GM20000 (cell line): ENCODE measurements around the gene HAUS5.
"Not testable (repeated sequence)": the region's sequence is repeated elsewhere in the genome, so short reads cannot be mapped to it uniquely, and the experiment has no call there.

Experiments
- DNase-seq: peaks from one replicate; pipeline ENCODE4 v3.0.0; 2012; ENCODE audit warnings: low spot score
- TF ChIP-seq, protein P1 (sequence below): IDR thresholded peaks from 2 replicates; pipeline ENCODE4 v1.5.1; 2012; ENCODE audit warnings: mild to moderate bottlenecking, control low read depth; ENCODE audit errors: extremely low read depth, missing control alignments

The HAUS5 gene

GRCh38 chr19:35592226-35592625 lies 20.3 kb upstream of the HAUS5 start:
- DNase-seq: peak; percentile 62
- TF ChIP-seq, protein P1, sequence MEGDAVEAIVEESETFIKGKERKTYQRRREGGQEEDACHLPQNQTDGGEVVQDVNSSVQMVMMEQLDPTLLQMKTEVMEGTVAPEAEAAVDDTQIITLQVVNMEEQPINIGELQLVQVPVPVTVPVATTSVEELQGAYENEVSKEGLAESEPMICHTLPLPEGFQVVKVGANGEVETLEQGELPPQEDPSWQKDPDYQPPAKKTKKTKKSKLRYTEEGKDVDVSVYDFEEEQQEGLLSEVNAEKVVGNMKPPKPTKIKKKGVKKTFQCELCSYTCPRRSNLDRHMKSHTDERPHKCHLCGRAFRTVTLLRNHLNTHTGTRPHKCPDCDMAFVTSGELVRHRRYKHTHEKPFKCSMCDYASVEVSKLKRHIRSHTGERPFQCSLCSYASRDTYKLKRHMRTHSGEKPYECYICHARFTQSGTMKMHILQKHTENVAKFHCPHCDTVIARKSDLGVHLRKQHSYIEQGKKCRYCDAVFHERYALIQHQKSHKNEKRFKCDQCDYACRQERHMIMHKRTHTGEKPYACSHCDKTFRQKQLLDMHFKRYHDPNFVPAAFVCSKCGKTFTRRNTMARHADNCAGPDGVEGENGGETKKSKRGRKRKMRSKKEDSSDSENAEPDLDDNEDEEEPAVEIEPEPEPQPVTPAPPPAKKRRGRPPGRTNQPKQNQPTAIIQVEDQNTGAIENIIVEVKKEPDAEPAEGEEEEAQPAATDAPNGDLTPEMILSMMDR: peak; percentile 55

GRCh38 chr19:35595026-35595425 lies 17.5 kb upstream of the HAUS5 start:
- not testable (repeated sequence) for DNase-seq

GRCh38 chr19:35595928-35596327 lies 16.6 kb upstream of the HAUS5 start:
- TF ChIP-seq, protein P1: no peak
- no peak for DNase-seq

- DNase-seq: peak; percentile 75
- TF ChIP-seq, protein P1: no peak
These were observed 16.1 kb upstream of the HAUS5 start for GRCh38 chr19:35596366-35596999.

- TF ChIP-seq, protein P1: no peak
- no peak for DNase-seq
These were observed 10.6 kb upstream of the HAUS5 start for GRCh38 chr19:35601971-35602370.

- DNase-seq: not testable (repeated sequence)
These were observed 8.1 kb upstream of the HAUS5 start for GRCh38 chr19:35604436-35604835.

- DNase-seq: not testable (repeated sequence)
These were observed 5.4 kb upstream of the HAUS5 start for GRCh38 chr19:35607170-35607569.

DNA sequence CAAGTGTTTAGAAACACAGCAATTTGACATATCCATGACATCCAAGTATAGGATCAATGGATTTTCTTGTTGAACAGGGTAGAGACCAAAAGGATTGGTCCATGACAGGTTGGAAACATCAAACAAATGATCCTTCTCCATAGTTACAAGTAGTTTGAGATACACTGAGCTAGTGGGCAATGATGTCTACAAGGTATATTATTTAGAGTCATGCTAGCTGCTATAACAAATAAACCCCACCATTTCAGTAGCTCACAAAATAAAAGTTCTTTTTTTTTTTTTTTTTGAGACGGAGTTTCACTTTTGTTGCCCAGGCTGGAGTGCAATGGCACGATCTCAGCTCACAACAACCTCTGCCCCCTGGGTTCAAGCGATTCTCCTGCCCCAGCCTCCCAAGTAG lies 4.9 kb upstream of the HAUS5 start:
- TF ChIP-seq, protein P1: no peak
- no peak for DNase-seq

DNA sequence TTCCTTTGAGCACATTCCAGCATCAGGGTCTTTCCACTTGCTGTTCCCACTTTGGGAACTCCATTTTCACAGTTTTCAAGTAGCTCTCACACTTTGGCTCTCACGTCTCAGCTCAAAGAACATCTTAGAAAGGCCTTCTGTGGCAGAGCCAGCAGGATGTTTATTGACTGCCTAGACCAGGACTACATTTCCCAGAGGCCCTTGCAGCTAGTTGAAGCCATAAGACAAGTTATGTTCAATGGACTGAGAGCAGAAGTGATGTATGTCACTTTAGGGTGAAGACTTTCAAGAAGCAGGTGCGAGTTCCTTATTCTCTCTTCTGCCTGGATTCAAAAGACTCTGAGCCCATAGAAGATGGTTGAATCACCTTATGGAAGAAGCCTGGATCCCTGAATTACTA lies 4.3 kb upstream of the HAUS5 start:
- TF ChIP-seq, protein P1: no peak
- no peak for DNase-seq
